ENCODE measurements around the gene GSN.

The GSN gene

DNA sequence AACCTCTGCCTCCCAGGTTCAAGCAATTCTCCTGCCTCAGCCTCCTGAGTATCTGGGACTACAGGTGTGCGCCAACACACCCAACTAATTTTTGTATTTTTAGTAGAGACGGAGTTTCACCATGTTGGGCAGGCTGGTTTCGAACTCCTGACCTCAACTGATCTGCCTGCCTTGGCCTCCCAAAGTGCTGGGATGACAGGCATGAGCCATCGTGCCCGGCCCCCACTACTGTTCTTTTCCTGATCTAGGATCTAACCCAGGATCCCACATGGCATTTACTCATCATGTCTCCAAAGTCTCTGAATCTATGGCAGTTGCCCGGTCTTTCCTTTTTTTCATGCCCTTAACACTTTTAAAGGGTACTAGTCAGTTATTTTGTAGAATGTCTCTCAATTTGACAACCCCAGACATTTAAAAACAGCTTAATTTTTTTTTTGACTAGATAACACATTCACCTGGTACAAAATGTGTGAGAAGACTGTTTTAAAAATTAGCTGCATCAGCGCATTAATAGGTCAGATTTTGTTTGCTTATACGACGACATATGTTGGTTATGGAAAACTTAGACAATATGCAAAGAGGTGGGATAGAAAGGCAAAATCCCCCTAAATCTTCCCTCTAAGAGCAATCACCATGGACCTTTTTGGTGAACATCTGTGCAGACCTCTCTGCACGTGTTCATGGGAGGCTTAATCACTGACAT lies 55.6 kb downstream of the GSN start:
- DNase-seq (ENCODE audit: low read depth): no peak

DNA sequence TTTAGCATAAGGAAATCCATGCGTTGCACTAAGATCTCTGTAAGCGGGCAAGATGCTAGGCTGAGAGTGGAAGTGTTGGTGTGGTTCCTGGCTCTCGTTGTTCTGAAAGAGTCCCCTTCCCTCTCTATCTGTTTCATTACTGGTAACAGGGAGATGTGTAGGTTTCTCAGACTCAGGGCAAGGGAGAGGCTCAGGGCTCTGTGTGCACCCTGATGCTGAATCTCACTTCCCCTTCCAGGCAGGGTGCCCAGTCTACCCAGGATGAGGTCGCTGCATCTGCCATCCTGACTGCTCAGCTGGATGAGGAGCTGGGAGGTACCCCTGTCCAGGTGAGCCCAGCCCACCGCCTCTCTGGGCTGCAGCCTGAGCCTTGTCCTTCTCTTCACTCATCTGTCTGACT lies 56.4 kb downstream of the GSN start:
- DNase-seq (ENCODE audit: low read depth): no peak

DNA sequence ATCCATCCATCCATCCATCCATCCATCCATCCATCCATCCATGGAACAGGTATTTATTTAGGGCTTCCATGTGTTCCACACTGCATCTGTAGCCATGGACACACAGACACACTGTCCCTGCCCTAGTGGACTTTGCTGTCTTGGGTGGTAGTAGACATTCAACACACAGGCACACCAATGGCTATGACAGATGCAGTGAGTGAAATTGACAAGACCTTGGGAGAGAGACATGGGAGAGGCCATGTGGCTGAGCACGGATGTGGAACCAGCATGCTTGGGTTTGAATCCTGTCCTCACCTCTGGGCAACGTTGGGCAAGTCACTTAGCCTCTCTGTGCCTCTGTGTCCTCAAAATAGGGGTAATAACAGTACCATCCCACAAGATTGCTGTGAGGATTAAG lies 56.8 kb downstream of the GSN start:
- DNase-seq (ENCODE audit: low read depth): no peak

DNA sequence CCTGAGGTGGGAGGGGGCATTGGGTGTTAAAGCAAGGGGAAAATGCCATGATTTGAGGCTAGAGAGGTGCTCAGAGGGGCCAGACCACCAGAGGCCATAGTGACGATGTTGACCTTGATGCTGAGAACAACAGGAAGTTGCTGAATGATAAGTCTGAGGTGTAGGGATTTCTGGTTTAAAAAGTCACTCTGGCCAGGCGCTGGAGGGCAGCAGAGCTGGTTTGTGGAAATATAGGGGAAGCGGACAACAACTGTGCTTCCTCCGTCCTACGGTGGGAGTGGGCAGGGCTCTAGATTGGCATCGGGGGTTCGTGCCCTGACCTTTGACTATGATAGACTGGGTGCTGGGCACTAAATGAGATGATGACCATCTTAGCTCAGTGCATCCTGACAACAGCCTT lies 57.4 kb downstream of the GSN start:
- DNase-seq (ENCODE audit: low read depth): no peak

DNA sequence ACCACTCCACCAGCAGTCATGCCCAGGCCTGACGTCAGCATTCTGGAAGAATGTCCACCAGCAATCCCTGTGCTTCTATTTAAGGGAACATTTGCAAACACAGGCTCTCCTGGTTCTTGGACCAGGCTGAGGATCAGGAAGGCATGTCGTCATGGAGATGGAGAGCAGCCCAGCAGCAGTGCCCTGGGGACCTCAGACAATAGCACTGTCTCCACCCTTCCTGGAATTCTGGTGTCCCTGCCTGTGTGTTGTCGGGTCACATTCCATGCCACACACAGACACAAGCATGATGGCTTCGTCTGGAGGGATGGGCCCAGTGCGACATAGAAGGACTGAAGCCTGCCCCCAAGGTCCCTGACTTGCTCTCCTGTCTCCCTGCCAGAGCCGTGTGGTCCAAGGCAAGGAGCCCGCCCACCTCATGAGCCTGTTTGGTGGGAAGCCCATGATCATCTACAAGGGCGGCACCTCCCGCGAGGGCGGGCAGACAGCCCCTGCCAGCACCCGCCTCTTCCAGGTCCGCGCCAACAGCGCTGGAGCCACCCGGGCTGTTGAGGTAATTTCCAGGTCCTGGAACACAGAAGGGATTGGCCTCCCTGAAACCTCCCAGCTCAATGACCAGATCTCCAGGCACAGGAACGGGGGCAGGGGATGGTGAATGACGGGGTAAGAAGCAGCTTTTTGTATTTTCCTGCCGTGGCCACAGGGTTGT lies 58.3 kb downstream of the GSN start:
- peak; percentile 93 for DNase-seq (ENCODE audit: low read depth)

DNA sequence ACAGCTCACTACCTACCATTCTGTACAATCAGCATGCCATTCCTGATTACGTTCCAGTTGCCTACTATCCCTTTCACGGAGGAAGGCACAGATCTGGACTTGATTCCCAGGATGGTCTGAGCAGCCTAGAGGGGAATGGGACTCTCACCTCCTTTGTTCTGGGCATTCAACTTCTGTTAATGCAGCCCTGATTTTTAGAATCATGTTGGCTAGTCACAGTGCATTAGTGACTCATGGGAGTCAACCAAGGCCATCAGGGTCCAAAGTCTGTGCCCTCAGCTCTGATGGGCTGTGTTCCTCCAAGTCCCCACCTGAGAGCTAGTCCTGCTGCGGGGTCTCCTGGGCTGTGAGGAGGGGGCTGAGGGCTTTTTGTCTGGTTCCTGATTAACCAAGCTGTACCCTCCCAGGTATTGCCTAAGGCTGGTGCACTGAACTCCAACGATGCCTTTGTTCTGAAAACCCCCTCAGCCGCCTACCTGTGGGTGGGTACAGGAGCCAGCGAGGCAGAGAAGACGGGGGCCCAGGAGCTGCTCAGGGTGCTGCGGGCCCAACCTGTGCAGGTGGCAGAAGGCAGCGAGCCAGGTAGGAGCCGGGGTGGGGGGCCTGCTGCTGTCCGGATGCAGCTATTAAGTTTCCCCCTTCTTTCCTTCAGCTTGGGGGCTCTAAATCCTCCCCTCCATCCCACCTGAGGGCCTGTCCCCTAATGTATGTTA lies 59.1 kb downstream of the GSN start:
- DNase-seq (ENCODE audit: low read depth): no peak

DNA sequence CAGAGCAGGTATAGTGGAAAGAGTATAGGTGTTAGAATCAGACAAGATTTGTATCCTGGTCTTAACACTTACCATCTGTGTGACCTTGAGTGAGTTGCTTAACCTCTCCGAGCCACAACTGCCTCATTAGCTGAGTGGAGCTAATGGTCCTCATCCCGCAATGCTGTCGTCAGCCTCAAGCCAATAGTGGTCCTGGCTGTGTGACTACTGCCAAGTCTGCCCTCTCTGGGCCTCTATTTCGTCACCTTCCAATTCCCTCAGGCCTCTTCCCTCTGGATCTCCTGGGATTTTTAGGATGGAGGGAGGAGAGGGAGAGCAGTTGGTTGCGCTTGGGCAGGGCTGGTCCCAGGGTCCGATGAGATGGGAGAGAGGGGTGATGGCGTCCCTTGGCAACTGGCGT lies 60.5 kb downstream of the GSN start:
- DNase-seq (ENCODE audit: low read depth): no peak

DNA sequence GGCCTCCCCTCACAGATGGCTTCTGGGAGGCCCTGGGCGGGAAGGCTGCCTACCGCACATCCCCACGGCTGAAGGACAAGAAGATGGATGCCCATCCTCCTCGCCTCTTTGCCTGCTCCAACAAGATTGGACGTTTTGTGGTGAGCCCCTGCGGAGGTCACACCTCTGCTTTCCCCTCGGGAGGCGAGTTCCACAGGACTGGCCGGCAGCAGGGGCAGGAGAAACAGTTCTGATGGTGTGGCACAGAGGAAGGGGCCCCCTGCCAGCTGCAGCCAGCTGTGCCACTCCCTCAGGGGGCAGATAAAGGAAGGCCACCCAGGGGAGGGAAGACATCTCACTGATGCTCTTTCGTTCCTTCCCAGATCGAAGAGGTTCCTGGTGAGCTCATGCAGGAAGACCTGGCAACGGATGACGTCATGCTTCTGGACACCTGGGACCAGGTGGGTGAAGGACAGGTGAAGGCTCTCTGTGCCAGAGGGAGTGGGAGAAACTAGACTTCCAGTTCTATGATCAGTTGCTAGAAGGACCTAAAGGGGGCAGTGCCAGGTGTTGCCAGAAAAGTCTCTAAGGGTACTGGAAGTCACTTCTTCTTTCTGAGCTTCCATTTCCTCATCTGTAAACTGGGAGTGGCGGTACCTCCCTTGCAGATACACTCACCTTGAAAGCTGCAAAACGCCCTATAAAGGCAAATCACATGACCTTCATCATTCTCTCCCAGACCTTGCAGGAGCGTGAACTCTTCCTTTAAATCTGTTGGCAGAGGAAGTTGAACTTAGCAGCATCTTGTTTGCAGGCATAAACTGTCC lies 61.1 kb downstream of the GSN start:
- DNase-seq (ENCODE audit: low read depth): no peak

DNA sequence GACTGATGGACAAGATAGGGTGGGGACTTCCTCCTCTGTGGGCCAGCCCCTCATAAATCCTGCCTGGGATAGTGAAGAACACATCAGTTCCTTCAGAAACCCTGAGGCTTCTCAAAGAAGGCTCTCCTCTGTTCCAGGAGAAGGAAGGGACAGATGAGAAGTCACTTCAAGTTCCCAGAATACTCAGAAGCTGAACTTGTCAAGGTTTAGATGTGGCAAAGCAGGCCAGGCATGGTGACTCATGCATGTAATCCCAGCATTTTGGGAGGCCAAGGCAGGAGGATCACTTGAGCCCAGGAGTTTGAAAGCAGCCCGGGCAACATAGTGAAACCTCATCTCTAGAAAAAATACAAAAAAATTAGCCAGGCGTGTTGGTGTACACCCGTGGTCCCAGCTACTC lies 63.6 kb downstream of the GSN start:
- peak; percentile 40 for DNase-seq (ENCODE audit: low read depth)

DNA sequence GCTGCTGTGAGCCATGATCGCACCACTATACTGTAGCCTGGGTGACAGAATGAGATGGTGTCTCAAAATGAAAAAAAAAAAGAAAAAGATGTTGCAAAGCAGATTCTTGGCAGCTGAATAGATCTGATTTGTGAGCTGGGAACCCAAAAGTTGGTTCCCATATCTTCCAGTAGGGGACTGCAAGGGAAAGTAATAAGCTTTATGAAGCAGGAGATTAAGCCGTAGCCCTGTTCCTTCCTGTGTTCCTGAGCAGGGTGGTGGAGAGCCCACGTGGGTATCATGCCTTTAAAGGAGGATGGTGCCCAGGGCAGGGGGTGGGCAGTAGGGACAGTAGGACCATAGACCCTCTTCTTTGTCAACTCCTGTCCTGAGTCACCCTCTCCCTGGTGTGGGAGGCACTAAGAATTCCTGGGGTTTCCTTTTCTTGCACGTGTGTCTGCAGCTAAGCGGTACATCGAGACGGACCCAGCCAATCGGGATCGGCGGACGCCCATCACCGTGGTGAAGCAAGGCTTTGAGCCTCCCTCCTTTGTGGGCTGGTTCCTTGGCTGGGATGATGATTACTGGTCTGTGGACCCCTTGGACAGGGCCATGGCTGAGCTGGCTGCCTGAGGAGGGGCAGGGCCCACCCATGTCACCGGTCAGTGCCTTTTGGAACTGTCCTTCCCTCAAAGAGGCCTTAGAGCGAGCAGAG lies 64.2 kb downstream of the GSN start:
- peak; percentile 81 for DNase-seq (ENCODE audit: low read depth)

DNA sequence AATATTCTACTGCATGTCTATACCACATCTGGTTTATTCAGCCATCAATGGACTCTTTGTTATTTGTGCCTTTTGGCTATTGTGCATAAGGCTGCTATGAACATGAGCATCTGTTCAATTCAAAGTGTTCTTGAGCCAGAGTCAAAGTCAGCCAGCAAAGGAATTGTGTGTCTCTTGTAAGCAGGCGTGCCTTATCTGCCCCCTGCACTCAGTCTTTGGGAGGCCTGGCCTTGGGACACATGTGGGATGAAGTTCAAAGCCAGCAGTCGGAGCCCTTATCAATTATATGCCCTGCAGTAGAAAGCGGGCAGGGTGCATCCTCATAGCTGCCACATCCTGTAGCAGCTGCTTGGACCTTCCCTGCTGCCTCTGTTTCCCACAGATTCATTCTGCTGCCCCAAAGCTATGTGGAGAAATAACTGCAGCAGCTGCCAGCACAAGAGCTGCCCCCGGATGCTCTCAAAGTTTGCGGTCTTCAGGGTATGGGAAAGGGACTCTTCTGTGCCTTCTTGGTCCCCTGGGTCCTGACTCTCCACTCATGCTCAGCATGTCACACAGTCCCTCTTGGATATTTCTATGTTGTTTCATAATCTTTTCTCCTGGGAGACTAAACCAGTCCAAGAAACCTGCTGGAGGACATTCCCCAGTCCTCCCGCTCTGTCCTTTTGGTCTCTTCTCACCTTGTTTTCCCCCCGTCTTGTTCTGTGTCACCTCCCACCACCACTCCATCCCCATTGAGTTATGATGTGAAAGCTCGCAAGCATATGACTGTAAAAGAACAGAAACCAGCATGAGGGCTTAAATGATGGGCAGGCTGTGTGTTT lies 66.2 kb downstream of the GSN start:
- peak; percentile 21 for DNase-seq (ENCODE audit: low read depth)

DNA sequence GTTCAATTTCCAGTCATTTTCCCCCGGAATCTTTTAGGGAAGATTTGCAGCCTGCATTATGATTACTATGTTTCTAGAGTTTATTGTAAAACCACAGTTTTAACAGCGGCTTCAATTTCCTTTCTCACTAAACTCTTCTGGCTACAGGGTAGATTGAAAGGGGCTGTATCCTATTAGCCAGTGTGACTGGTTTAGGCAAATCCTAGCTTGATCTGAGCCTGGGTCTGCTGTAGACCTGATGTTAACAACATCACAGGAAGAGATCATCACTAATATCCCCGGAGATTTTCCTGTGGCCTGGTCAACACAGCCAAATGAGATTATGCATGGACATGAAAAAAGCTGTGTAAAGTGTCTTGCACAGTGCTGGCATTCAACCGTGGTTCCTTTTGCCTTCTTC lies 68.7 kb downstream of the GSN start:
- DNase-seq (ENCODE audit: low read depth): no peak

DNA sequence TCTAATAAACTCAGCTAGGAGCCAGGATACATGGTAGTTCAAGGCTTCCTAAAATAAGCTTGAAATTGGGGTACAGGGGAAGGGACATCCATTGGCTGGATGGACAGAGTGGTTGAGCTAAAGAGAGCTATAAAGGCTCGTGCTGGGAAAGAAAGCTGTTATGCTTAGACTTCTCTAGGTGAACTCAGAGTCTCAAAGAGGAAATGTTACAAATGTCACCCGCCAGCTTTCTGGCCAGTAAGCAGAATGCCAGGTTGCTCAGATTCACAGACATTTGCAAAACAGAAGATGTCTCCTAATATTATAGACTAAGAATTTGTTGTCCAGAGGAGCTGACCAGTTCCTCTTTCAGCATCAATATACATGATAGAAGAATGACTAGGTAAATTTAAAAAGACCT lies 71.5 kb downstream of the GSN start:
- DNase-seq (ENCODE audit: low read depth): no peak

DNA sequence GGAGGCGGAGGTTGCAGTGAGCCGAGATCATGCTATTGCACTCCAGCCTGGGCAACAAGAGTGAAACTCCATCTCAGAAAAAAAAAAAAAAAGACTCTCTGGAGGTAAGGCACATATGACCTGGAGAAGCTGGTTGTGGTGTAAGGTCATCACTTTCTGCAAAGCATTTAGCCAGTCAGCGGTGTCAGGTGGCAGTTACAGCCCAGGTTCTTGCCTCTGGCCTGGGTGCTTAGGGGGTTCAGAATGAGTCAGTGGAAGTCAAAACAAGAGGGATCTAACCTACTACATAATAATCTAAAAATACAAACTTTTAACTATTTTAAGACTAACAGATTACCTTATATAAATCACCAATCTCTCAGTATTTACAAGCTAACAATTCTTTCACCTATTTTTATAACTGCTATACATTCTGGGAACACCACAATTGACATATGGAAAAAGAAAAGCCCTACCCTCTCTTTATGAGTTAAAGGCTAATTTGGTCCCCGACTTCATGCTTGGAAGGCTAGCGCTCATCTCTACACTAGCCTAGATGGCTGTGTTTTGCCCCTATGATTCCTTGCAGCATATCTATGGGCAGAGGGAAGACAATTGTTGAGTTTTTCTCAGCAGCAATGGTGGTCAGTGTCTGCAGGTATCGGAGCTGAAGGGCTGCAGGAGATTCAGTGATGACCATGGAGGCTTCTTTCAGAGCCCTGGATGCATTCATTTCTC lies 72.9 kb downstream of the GSN start:
- no peak for DNase-seq (ENCODE audit: low read depth)

DNA sequence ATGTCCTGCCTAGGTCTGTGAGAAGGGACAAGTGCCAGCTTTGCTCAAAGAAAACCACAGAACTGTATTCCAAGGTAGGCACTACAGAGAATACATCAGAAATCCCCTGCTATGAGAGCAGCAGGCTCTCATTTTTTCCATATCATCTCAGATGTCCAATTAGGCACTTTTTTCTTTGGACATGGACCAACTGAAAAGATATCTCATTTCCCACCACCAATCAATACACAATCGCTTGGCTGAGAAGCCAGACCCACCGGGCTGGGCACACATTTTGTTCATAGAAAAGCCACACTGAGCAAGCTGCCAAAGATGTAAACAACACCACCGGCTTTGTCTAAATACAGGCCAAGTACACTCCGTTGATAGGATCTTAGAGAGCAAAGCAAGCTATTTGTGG lies 76.2 kb downstream of the GSN start:
- no peak for DNase-seq (ENCODE audit: low read depth)

DNA sequence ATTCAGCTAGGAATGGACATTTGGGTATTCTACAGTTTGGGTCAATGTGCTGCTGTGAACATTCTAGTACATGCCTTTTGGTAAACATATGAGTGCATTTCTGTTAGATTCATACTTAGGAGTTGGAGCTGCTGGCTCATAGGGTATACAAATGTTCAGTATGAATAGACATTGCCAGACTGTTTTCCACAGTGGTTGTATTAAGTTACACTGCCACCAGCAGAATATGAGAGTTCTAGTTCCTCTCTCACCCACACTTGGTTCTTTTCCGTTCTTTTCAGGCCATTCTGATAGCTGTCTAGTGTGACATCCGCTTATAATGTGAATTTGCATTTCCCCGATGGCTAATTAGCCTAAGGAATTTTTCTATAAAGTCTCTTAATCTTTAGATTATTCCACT lies 77.1 kb downstream of the GSN start:
- DNase-seq (ENCODE audit: low read depth): no peak

DNA sequence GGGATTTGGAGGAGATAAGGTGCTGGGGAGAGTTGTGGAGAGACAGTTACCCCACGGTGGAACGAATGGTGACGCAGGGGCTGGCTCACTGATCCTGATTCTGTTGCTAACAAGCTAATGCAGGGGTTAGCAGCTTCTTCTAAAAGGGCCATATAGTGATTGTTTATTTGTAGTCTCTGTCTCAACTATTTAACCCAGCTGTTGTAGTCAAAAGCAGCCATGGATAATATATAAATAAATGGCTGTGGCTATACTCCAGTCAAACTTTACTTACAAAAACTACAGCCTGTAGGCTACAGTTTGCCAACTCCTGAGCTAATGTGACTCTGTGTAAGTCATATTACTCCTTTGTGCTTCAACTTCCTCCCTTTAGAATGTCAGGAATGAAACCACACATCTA lies 80.3 kb downstream of the GSN start:
- no peak for DNase-seq (ENCODE audit: low read depth)

DNA sequence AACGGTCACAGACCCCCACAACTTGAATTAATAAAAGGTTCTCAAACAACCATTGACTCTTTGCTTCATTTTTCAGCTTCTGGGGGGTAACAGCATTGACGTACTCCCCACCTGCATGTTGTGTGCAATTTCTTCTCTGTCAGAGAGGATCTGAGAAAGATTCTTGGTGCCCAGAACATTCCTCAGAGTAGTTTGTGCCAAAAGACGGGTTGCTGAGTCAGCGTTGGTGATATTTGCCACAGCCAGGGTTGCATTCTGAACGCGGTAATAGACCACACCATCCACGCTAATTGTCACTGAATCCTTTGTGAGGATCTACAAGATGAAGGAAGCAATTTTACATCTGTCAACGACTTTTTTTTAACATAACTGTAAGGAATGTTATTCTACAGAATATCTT lies 81.0 kb downstream of the GSN start:
- DNase-seq (ENCODE audit: low read depth): no peak

DNA sequence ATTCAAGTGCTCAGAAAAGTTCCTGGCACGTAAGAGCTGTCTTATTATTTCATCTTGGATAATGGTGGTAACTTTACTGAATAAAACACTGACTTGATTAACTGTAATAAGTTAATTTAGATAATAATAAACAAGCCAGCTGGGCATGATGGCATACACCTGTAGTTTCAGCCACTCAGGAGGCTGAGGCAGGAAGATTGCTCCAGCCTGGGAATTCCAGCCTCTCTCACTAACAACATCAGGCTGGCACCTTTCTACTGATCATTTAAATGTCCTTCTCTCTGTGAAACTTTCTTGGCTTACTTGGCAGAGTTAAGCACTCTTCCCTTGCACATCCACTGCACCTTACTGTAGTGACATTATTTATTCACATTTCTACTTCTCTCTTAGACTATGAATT lies 82.1 kb downstream of the GSN start:
- no peak for DNase-seq (ENCODE audit: low read depth)

DNA sequence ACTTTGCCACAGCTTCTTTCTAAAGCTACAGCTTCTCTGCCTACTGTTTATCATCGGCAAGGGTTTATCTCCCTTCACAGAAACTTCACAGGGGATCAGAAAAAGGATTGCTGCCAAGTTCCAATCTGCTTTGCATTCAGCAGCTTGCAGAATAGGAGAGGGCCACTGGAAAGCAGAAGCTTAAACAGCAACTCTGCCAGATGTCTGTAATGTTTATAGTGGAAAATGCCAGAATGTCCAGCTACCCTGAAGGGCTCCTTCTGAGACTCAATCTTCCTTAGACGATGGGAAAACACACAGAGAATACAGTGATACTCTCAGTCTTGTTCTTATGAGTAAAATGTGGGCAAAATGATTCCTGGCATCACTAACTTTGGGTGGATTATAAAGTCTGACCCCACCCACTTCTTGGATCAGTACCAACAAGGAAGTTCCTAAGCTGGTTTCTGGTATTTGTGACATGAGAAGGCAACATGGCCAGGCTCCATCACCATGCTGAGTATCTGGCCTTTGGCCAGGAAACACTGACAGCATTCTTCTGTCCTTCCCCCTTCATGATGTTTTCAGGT lies 83.1 kb downstream of the GSN start:
- DNase-seq (ENCODE audit: low read depth): peak; percentile 96

All from EH (cell line).